HepG2 (cell line): ENCODE results near the gene RPS2. TPM values are rescaled to one million over a fixed set of nuclear protein-coding genes. Genes with fewer than 3 reads are reported as not detected.

Experiments used
- ATAC-seq: fragments of 200-7000 bp; cut with Tn5 transposase; 3 replicates; pipeline ENCODE4 v1.9.1; 2020; ENCODE audit warnings: mild to moderate bottlenecking, moderate library complexity
- BruUV-seq: library from RNA; stranded (reverse); fragments of 400-500 nt; replicated peaks from 2 replicates; lab custom pipeline; 2021; lab: Mats Ljungman, UMichigan
- CTCF ChIA-PET: fragments of 300-600 bp; formaldehyde crosslinking; extraction: SDS; loops from one replicate; lab custom pipeline; 2021; ENCODE audit warnings: low total read pairs, inconsistent platforms, low intra/inter-chr PET ratio; lab: Yijun Ruan, JAX
- POLR2A ChIA-PET: fragments of 350-600 bp; sonication (Branson Sonifier 250); formaldehyde crosslinking; loops from one replicate; lab custom pipeline; 2020; ENCODE audit warnings: antibody characterized with exemption, inconsistent platforms; lab: Yijun Ruan, JAX
- DNase-seq: peaks from one replicate; pipeline ENCODE4 v3.0.0-alpha.2; 2015; ENCODE audit warnings: low spot score
- FAIRE-seq: peaks from 3 replicates; lab custom pipeline; 2011; peaks lifted over from hg19 to GRCh38; lab: Jason Lieb, UNC
- H2AFZ ChIP-seq: one replicate; pipeline ENCODE4 v1.6.1; 2011; ENCODE audit warnings: low read length, inconsistent platforms
- H3K27ac ChIP-seq: fragments of 300-600 bp; 3 replicates; pipeline ENCODE4 v1.8.0; 2011; ENCODE audit warnings: mixed run types, mild to moderate bottlenecking, mixed read lengths, low read length, inconsistent platforms; ENCODE audit not compliant: insufficient read depth; ENCODE audit errors: extremely low read length
- H3K27me3 ChIP-seq, 2 experiments: fragments of 200-600 bp in 1 of 2; 2 replicates in 1 of 2; 3 replicates in 1 of 2; pipeline versions ENCODE4 v1.6.0 to v1.8.0; 2011; ENCODE audit warnings: low read length in 2 of 2, mild to moderate bottlenecking in 2 of 2, moderate library complexity in 2 of 2, inconsistent platforms in 1 of 2; ENCODE audit not compliant: insufficient read depth in 2 of 2, control insufficient read depth in 1 of 2
- H3K36me3 ChIP-seq, 2 experiments: fragments of 200-600 bp in 1 of 2; replicated peaks in 1 of 2; 2 replicates in 1 of 2; 3 replicates in 1 of 2; pipeline versions ENCODE4 v1.5.1 to v1.8.0; 2011; ENCODE audit warnings: low read length in 2 of 2, inconsistent platforms in 1 of 2; ENCODE audit not compliant: insufficient read depth in 2 of 2, control insufficient read depth in 1 of 2
- H3K4me1 ChIP-seq: 2 replicates; pipeline ENCODE4 v1.5.1; 2012; ENCODE audit warnings: low read length, inconsistent platforms; ENCODE audit not compliant: insufficient read depth
- H3K4me2 ChIP-seq: 2 replicates; pipeline ENCODE4 v1.6.0; 2011; ENCODE audit warnings: low read depth, low read length, inconsistent platforms
- H3K4me3 ChIP-seq, 3 experiments: fragments of 200-600 bp in 1 of 3; sonication (generic), shearing (Covaris generic) in 1 of 3; replicated peaks in 1 of 3; 2 replicates each; pipeline ENCODE4 v1.5.1; 2011 to 2016; ENCODE audit warnings: low read length in 3 of 3, inconsistent platforms in 2 of 3, low read depth in 2 of 3, mild to moderate bottlenecking in 2 of 3, control low read depth in 1 of 3, mixed read lengths in 1 of 3; ENCODE audit not compliant: insufficient read depth in 1 of 3
- H3K79me2 ChIP-seq: one replicate; pipeline ENCODE4 v1.6.1; 2011; ENCODE audit warnings: low read length, inconsistent platforms; ENCODE audit not compliant: insufficient read depth
- H3K9ac ChIP-seq: 2 replicates; pipeline ENCODE4 v1.6.0; 2011; ENCODE audit warnings: mild to moderate bottlenecking, low read depth, low read length, inconsistent platforms; ENCODE audit not compliant: insufficient read depth
- H3K9me3 ChIP-seq: 2 replicates; pipeline ENCODE4 v1.5.1; 2012; ENCODE audit warnings: mild to moderate bottlenecking, low read length
- H4K20me1 ChIP-seq: 2 replicates; pipeline ENCODE4 v1.6.0; 2011; ENCODE audit warnings: inconsistent platforms, mild to moderate bottlenecking, low read length, moderate library complexity; ENCODE audit not compliant: insufficient read depth
- AGO2 ChIP-seq: fragments of 200-400 bp; formaldehyde crosslinking; optimal IDR thresholded peaks from 2 replicates; pipeline ENCODE3; 2017; ENCODE audit warnings: mild to moderate bottlenecking, low read depth, low read length, moderate library complexity
- EEA1 ChIP-seq: sonication (generic); formaldehyde crosslinking; IDR thresholded peaks from 2 replicates; pipeline ENCODE4 v1.5.1; 2020; ENCODE audit warnings: mild to moderate bottlenecking, missing genetic modification reagents, borderline replicate concordance
- FIP1L1 ChIP-seq: fragments of 200-400 bp; formaldehyde crosslinking; IDR thresholded peaks from 2 replicates; pipeline ENCODE4 v1.6.1; 2018; ENCODE audit warnings: low read depth, mild to moderate bottlenecking, low read length, moderate library complexity, borderline replicate concordance; ENCODE audit not compliant: insufficient read depth
- POLR2A ChIP-seq, 2 experiments: IDR thresholded peaks; 2 replicates each; pipeline ENCODE4 v1.6.1; 2011; ENCODE audit warnings: low read depth in 2 of 2, low read length in 2 of 2, mild to moderate bottlenecking in 1 of 2, moderate library complexity in 1 of 2; ENCODE audit not compliant: insufficient read depth in 1 of 2
- RBFOX2 ChIP-seq: fragments of 200-400 bp; formaldehyde crosslinking; IDR thresholded peaks from 2 replicates; pipeline ENCODE4 v1.6.1; 2017; ENCODE audit warnings: low read depth, mild to moderate bottlenecking, low read length
- SSRP1 ChIP-seq: IDR thresholded peaks from 2 replicates; pipeline ENCODE4 v1.6.1; 2016; ENCODE audit warnings: control low read depth
- ZNF354B ChIP-seq: sonication (generic); formaldehyde crosslinking; IDR thresholded peaks from 2 replicates; pipeline ENCODE4 v1.8.0; 2022; ENCODE audit warnings: mild to moderate bottlenecking, missing genetic modification reagents
- WGBS: methylation state at CpG from one replicate; pipeline ENCODE4 v1.1.6; 2017; ENCODE audit warnings: low lambda C conversion rate; 5-methylcytosine and 5-hydroxymethylcytosine counted together
- in situ Hi-C: cut with HindIII; loops from 2 replicates; pipeline ENCODE4 v1.10.0; 2017; ENCODE audit warnings: low pct_unique_long_range_greater_than_20kb; ENCODE audit not compliant: extremely low pct_ligation_motif_present
- intact Hi-C: fragments of 100-400 bp; cut with micrococcal nuclease; formaldehyde crosslinking; loops from one replicate; pipeline ENCODE4 v1.10.0; 2022; ENCODE audit not compliant: unreplicated experiment
- polyA plus RNA-seq, 8 experiments: library from polyadenylated mRNA; depleted of rRNA in 3 of 8; stranded (reverse) in 7 of 8; unstranded in 1 of 8; fragments of >200 nt; fragmentation: Illumina TruSeq in 4 of 8; extraction: Trizol in 4 of 8; gene quantifications; 2 replicates each; pipeline versions ENCODE4 v1.2.1 to v1.2.3, GENCODE V29; 2011 to 2016; ENCODE audit warnings: low read depth in 4 of 8, missing spikeins in 1 of 8, mixed read lengths in 1 of 8; ENCODE audit not compliant: insufficient read depth in 1 of 8
- total RNA-seq, 5 experiments: library from RNA; depleted of rRNA; stranded (reverse); fragments of >200 nt; fragmentation: Illumina TruSeq; extraction: Trizol; gene quantifications; 2 replicates each; pipeline ENCODE4 v1.2.3, GENCODE V29; 2016; ENCODE audit warnings: low read depth in 1 of 5

RPS2 gene
- total and polyA plus RNA-seq, 2 of the 13 experiments (the other 11 are each of a cell fraction or from before 2014, with no cell fraction given), result 1,908 to 4,514 TPM

- H3K27me3 ChIP-seq, result no peaks in the 10 kb centered on the region
- POLR2A ChIA-PET, result interaction anchor here (6.8 kb wide), 1 partner anchor 16 kb away, joined by 62 read pairs; the partner anchor contains the start of gene RPS2
- BruUV-seq, result no TSS peak
- H3K79me2 ChIP-seq, result peaks cover 6% of the 10 kb centered on the region
- no peak overlapping the region for H3K4me2 ChIP-seq
- H3K9ac ChIP-seq, result no peak overlapping the region
- peaks cover 25% of the 10 kb centered on the region for H3K4me1 ChIP-seq
- H3K9me3 ChIP-seq, result no peaks in the 10 kb centered on the region
- H4K20me1 ChIP-seq, result no peaks in the 10 kb centered on the region
- ATAC-seq, result no peak
- no peak overlapping the region for H3K27ac ChIP-seq
- H3K36me3 ChIP-seq, result peaks cover 13 to 23% of the 10 kb centered on the region in 2 experiments; a peak in 3 of 5 replicates
- no peak overlapping the region for H3K4me3 ChIP-seq
- 94% methylated on average over 20 of the region's 53 CpGs for WGBS
- no peak for FAIRE-seq
- no peak overlapping the region for H2AFZ ChIP-seq
- TF ChIP-seq SSRP1 (CRISPR knock-in tag) (no peak), RBFOX2 (peak; percentile 41; the same call in 1 of the 2 replicates), EEA1 (CRISPR knock-in tag) (no peak), POLR2A (IDR thresholded peaks at IDR 0.05; ENCODE audit: insufficient read depth in 1 of 2, low read depth in 2 of 2, low read length in 2 of 2) (0 out of 4 replicates have a peak, but pooled peaks of 1 of the 2 experiments have one; percentile 9), AGO2 (peak; percentile 71), FIP1L1 (no peak), ZNF354B (CRISPR knock-in tag) (no peak)
- TF ChIP-seq, all 625 proteins: peak for 3
- in situ Hi-C loops, result no loop called here
- CTCF ChIA-PET, result no interaction called here
- no peak for DNase-seq
- intact Hi-C loops, result no loop called here
Measured at GRCh38 chr16:1980030-1980769, 15.6 kb upstream of the RPS2 start.
